BLaER1 treated with 17β-estradiol and CSF1 and Interleukin-3, amounts not matched to agents 10 nM and 100 nM (cell line): ENCODE measurements around the gene ELOVL1.
A peak's percentile ranks its signal among the peaks of the same experiment; 100 is the strongest.

ENCODE experiments used
- H3K27ac ChIP-seq, 11 experiments: shearing (Covaris generic); formaldehyde crosslinking; 2 replicates each; pipeline ENCODE4 v1.8.1; 2022
- H3K27me3 ChIP-seq, 11 experiments: shearing (Covaris generic); formaldehyde crosslinking; 2 replicates each; pipeline ENCODE4 v1.8.1; 2022
- H3K36me3 ChIP-seq, 11 experiments: shearing (Covaris generic); formaldehyde crosslinking; 2 replicates each; pipeline ENCODE4 v1.8.1; 2022
- H3K4me1 ChIP-seq, 10 experiments: shearing (Covaris generic); formaldehyde crosslinking; 2 replicates each; pipeline ENCODE4 v1.8.1; 2022
- H3K4me2 ChIP-seq, 11 experiments: shearing (Covaris generic); formaldehyde crosslinking; 2 replicates each; pipeline ENCODE4 v1.8.1; 2022
- H3K4me3 ChIP-seq, 10 experiments: shearing (Covaris generic); formaldehyde crosslinking; 2 replicates each; pipeline ENCODE4 v1.8.1; 2022
- H3K9ac ChIP-seq, 11 experiments: shearing (Covaris generic); formaldehyde crosslinking; 2 replicates each; pipeline ENCODE4 v1.8.1; 2022
- H3K9me3 ChIP-seq, 11 experiments: shearing (Covaris generic); formaldehyde crosslinking; replicated peaks in 1 of 11; 2 replicates each; pipeline ENCODE4 v1.8.1; 2022
- H4K20me1 ChIP-seq, 11 experiments: shearing (Covaris generic); formaldehyde crosslinking; 2 replicates each; pipeline ENCODE4 v1.8.1; 2022
- Cebpa-rat ChIP-seq, 11 experiments: shearing (Covaris generic); IDR thresholded peaks; 2 replicates each; pipeline ENCODE4 v1.8.1; 2022

Gene ELOVL1

DNA sequence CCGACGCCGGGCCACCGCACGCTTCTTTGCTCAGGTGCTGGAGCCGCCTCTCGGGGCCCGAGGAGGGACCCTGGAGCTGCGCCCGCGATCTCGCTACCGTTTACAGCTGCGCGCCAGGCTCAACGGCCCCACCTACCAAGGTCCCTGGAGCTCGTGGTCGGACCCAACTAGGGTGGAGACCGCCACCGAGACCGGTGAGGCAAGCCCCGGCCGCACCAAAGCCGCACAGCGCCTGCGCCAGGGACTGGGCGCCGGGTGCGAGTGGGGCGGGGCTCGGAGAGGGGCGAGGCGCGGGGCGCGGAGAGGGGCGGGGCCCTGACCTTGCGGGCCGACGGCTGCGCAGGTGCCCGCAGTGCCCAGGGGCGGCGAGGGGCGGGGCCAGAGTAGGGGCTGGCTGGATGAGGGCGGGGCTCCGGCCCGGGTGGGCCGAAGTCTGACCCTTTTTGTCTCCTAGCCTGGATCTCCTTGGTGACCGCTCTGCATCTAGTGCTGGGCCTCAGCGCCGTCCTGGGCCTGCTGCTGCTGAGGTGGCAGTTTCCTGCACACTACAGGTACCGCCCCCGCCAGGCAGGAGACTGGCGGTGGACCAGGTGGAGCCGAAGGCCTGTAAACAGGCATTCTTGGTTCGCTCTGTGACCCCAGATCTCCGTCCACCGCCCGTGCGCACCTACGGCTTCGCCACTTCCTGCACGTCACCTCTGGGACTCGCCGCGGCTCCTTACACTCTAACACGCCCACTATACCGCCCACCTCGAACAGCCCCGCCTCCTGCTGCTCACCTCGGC, 18.8 kb downstream of the ELOVL1 start:
- no peaks in the 10 kb centered on the region for H3K27me3 ChIP-seq
- no peak for TF ChIP-seq Cebpa-rat (IDR thresholded peaks at IDR 0.05)
- peaks cover 24 to 46% (median 34%) of the 10 kb centered on the region in 10 experiments for H3K4me1 ChIP-seq
- H3K4me2 ChIP-seq, result peak overlapping the region; percentile 71 to 92 (median 83)
- H3K9me3 ChIP-seq, result no peaks in the 10 kb centered on the region
- peak overlapping the region; percentile 49 to 71 (median 58) for H3K4me3 ChIP-seq
- no peaks in the 10 kb centered on the region for H4K20me1 ChIP-seq
- H3K27ac ChIP-seq, result peak overlapping the region in 10 of 11 experiments; percentile 38 to 77 (median 60); a peak in 19 of 22 replicates
- H3K9ac ChIP-seq, result peak overlapping the region; percentile 36 to 74 (median 67); a peak in 21 of 22 replicates
- no peaks in the 10 kb centered on the region for H3K36me3 ChIP-seq

DNA sequence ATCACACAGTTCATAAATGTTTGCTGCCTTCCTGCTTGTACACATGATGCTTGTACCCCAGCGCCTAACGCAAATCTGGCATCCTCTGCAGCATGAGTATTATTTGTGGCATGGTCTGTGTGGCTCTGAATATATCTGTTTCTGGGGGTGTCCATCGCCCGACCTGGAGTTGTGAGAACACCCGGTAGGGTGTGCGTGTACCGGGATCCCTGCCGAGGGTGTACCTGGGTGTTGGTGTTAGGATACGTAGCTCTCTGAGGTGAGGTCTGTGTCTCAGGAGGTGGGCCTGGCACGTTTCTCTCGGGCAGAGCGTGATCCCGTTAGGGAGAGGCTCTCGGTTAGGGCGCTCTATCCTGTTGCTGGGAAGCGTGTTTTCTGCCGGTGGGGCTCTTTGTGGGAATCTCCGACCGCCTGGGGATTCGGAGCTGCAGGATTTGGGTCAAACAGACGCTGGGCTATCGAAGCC, 19.4 kb downstream of the ELOVL1 start:
- Histone ChIP-seq H3K4me3 (peak overlapping the region; percentile 49 to 71 (median 58)), H3K36me3 (no peaks in the 10 kb centered on the region), H3K4me1 (peaks cover 24 to 46% (median 34%) of the 10 kb centered on the region in 10 experiments), H4K20me1 (no peaks in the 10 kb centered on the region), H3K4me2 (peak overlapping the region; percentile 71 to 92 (median 83)), H3K9me3 (no peaks in the 10 kb centered on the region), H3K9ac (peak overlapping the region; percentile 36 to 74 (median 67); a peak in 18 of 22 replicates), H3K27me3 (no peaks in the 10 kb centered on the region), H3K27ac (peak overlapping the region in 9 of 11 experiments; percentile 28 to 77 (median 57); a peak in 13 of 22 replicates)
- no peak for TF ChIP-seq Cebpa-rat (IDR thresholded peaks at IDR 0.05)

DNA sequence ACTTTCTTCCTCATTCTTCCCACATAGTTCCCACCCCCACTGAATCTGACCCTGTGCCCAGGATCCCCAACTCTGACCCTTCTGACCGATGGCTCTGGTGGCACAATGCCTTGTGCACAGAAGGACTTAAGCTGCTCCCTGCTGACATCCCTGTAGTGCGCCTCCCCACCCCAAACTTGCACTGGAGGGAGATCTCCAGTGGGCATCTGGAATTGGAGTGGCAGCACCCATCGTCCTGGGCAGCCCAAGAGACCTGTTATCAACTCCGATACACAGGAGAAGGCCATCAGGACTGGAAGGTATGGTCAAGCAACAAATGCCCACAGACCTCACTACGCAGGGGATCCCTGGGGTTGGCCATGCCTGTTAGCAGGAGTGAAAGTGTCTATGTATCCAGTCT, 21.2 kb downstream of the ELOVL1 start:
- H3K9ac ChIP-seq, result no peak overlapping the region
- TF ChIP-seq Cebpa-rat (IDR thresholded peaks at IDR 0.05), result no peak
- no peaks in the 10 kb centered on the region for H3K27me3 ChIP-seq
- no peak overlapping the region for H3K4me2 ChIP-seq
- H4K20me1 ChIP-seq, result no peaks in the 10 kb centered on the region
- H3K36me3 ChIP-seq, result no peaks in the 10 kb centered on the region
- no peaks in the 10 kb centered on the region for H3K9me3 ChIP-seq
- H3K4me3 ChIP-seq, result no peak overlapping the region
- peaks cover 12 to 34% (median 21%) of the 10 kb centered on the region in 10 experiments for H3K4me1 ChIP-seq
- no peak overlapping the region for H3K27ac ChIP-seq

DNA sequence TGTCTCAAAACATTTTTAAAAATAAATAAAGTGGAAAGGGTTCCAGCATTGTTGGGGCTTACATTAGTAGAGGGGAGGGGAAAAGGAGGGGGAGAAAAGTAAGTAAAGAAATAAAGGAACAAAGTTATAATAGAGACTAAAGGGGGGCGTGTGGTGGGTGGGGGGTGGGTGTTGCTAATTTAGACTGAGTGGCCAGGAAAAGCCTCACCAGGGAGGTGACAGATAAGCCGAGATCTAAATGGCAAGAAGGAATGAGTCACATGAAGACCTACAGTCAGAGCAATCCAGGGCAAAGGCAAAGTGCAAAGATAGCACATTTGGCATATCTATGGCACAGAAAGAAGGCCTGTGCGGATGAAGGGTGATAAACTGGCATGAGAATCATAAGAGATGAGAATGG, 22.7 kb downstream of the ELOVL1 start:
- no peak overlapping the region for H3K9ac ChIP-seq
- no peak overlapping the region for H3K4me3 ChIP-seq
- no peak overlapping the region for H3K27ac ChIP-seq
- TF ChIP-seq Cebpa-rat (IDR thresholded peaks at IDR 0.05), result no peak
- H3K36me3 ChIP-seq, result no peaks in the 10 kb centered on the region
- H3K4me1 ChIP-seq, result peaks cover 11 to 24% (median 17%) of the 10 kb centered on the region in 10 experiments
- peak overlapping the region in 2 of 11 experiments; percentile 38 to 48; a peak in 2 of 22 replicates for H3K4me2 ChIP-seq
- H4K20me1 ChIP-seq, result no peaks in the 10 kb centered on the region
- H3K27me3 ChIP-seq, result no peaks in the 10 kb centered on the region
- H3K9me3 ChIP-seq, result no peaks in the 10 kb centered on the region

DNA sequence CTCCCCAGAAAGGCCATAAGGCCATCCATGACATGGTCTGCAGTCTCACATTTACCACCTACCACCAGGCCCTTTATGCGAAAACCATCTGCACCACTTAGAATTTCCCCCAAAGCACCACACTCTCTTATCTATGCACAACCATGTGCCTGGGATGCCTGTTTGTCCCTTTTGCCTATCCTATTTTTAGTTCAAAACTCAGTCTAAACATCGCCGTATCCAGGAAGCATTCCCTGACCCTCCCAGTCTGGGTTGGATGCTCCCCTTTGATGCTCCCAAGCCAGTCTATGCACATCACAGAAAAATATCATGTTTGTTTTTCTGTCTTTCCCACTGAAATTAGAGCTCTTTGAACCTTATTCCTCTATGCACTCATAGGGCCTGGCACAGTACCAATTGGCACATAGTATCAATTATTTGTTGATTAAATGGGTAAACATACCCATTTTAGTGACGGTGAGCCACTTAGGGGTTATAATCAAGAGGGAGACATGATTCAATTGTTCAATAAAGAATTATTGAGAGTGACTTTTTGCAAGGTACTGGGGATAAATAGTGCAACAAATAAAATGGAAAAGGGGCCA, 23.5 kb downstream of the ELOVL1 start:
- Histone ChIP-seq H3K27ac (no peak overlapping the region), H3K9ac (no peak overlapping the region), H3K9me3 (no peaks in the 10 kb centered on the region), H4K20me1 (no peaks in the 10 kb centered on the region), H3K4me1 (peaks cover 4 to 17% (median 9%) of the 10 kb centered on the region in 10 experiments), H3K4me3 (no peak overlapping the region), H3K36me3 (no peaks in the 10 kb centered on the region), H3K4me2 (no peak overlapping the region), H3K27me3 (no peaks in the 10 kb centered on the region)
- TF ChIP-seq Cebpa-rat (IDR thresholded peaks at IDR 0.05), result no peak

DNA sequence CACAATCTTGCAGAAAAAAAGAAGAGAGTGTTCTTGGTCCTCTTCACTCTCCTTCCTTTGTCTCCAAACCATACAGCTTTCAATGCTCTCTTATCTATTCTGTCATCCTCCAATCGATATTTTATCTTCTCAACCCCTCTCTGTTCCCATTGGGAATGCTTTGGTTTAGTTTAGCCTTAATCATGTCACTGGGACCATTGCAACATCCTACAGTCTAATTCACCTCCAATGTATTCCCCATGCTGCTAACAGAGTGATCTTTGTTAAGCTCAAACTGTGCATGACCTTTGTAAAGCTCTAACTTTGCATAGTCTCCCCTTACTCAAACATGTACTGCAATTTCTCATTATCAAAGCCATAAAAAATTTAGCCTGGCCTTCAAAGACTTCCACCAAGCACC, 27.3 kb downstream of the ELOVL1 start:
- Histone ChIP-seq H3K9me3 (no peaks in the 10 kb centered on the region), H3K4me3 (no peak overlapping the region), H4K20me1 (no peaks in the 10 kb centered on the region; a peak in 1 of 22 replicates), H3K36me3 (no peaks in the 10 kb centered on the region), H3K27ac (no peak overlapping the region), H3K27me3 (no peaks in the 10 kb centered on the region), H3K9ac (no peak overlapping the region), H3K4me1 (peaks cover 4 to 17% (median 9%) of the 10 kb centered on the region in 10 experiments; a peak in 14 of 20 replicates), H3K4me2 (no peak overlapping the region)
- TF ChIP-seq Cebpa-rat (IDR thresholded peaks at IDR 0.05), result no peak

DNA sequence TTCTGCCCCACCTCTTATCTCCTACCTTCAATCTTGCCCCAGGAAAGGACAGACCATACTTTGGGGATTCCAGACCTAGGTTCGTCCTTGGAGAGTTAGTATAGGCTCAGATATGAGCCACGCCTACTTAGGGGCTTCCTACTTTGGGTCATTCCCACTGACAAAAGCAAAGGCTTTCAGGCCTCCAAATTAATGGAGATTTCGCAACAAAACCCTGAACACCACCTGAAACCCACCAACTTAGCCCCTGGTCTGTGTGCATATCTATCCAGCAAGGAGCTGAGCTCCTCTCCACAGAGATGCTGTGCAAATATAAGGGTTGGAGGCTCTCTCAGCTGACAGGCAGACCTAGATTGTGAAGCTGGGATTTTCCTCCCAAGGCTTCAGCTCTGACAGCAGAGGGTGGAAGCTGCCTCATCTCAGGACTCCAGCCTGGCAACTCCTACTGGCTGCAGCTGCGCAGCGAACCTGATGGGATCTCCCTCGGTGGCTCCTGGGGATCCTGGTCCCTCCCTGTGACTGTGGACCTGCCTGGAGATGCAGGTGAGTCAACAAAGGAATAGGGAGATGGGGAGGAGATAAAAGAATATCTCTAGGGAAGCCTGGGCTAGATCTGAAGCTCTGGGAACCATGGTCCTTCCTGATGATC, 28.1 kb downstream of the ELOVL1 start:
- Histone ChIP-seq H4K20me1 (no peaks in the 10 kb centered on the region; a peak in 1 of 22 replicates), H3K9me3 (no peaks in the 10 kb centered on the region), H3K9ac (no peak overlapping the region), H3K27me3 (no peaks in the 10 kb centered on the region), H3K4me1 (peaks cover 0 to 13% (median 7%) of the 10 kb centered on the region in 10 experiments; a peak in 11 of 20 replicates), H3K27ac (no peak overlapping the region), H3K4me3 (no peak overlapping the region), H3K36me3 (no peaks in the 10 kb centered on the region), H3K4me2 (no peak overlapping the region)
- TF ChIP-seq Cebpa-rat (IDR thresholded peaks at IDR 0.05), result peak in 2 of 11 experiments; percentile 36 to 48; a peak in 2 of 22 replicates

DNA sequence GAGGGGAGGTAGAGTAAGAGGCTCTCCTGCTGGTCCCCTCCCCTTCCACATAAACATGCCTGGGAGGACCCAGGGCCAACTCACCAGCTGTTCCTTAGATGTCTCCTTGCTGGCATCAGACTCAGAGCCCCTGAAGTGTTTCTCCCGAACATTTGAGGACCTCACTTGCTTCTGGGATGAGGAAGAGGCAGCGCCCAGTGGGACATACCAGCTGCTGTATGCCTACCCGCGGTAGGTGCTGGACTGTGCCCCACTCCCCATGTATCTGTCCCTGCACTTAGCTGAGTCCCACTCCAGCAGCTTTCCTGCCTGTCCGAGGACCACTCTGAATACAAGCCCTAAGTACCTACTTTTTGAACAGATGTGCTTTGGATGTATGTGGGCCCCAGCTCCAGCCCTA, 29.8 kb downstream of the ELOVL1 start:
- Histone ChIP-seq H3K36me3 (no peaks in the 10 kb centered on the region), H3K9me3 (no peaks in the 10 kb centered on the region), H3K4me3 (no peak overlapping the region), H4K20me1 (no peaks in the 10 kb centered on the region; a peak in 1 of 22 replicates), H3K4me2 (peak overlapping the region in 6 of 11 experiments; percentile 4 to 53 (median 24); a peak in 7 of 22 replicates), H3K27ac (no peak overlapping the region; a peak in 1 of 22 replicates), H3K27me3 (no peaks in the 10 kb centered on the region), H3K4me1 (peaks cover 0 to 13% (median 6%) of the 10 kb centered on the region in 10 experiments; a peak in 10 of 20 replicates), H3K9ac (no peak overlapping the region)
- TF ChIP-seq Cebpa-rat (IDR thresholded peaks at IDR 0.05), result no peak

DNA sequence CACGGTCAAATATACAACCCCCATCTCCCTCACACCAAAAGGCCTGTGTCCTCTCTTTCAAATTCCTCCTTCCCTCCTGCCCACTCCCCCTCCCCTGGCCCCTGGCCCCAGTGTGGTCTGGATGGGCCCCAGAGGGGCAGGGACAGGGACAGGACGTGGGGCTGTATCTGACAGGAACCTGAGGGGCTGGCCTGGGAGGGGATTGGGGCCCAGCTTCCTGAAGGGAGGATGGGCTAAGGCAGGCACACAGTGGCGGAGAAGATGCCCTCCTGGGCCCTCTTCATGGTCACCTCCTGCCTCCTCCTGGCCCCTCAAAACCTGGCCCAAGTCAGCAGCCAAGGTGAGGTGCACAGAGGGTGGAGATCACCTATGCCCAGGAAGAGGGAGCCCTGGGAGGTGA, 30.2 kb downstream of the ELOVL1 start, which contains the start of gene MPL:
TSS of gene MPL (plus strand) at position 231 of the 400 bp plus-strand sequence. CDS start at position 262, 31 bp downstream.
- no peaks in the 10 kb centered on the region; a peak in 1 of 22 replicates for H4K20me1 ChIP-seq
- H3K27me3 ChIP-seq, result no peaks in the 10 kb centered on the region
- H3K4me2 ChIP-seq, result peak within 1 kb of the TSS in 8 of 11 experiments; percentile 4 to 53 (median 17); a peak in 8 of 22 replicates
- H3K4me3 ChIP-seq, result no peak within 1 kb of the TSS
- H3K9me3 ChIP-seq, result no peaks in the 10 kb centered on the region
- no peak for TF ChIP-seq Cebpa-rat (IDR thresholded peaks at IDR 0.05)
- H3K9ac ChIP-seq, result no peak within 1 kb of the TSS
- H3K4me1 ChIP-seq, result peaks cover 0 to 13% (median 6%) of the 10 kb centered on the region in 10 experiments; a peak in 10 of 20 replicates
- H3K36me3 ChIP-seq, result no peaks in the 10 kb centered on the region
- H3K27ac ChIP-seq, result peak within 1 kb of the TSS in 1 of 11 experiments; percentile 11; a peak in 1 of 22 replicates
